Dedifferentiated amniotic fluid mesenchymal stem cell (primary cell): ENCODE data around the gene RELN.
"Not testable (repeated sequence)": the region's sequence is repeated elsewhere in the genome, so short reads cannot be mapped to it uniquely, and the experiment has no call there.

Experiments used
- DNase-seq: peaks from one replicate; pipeline ENCODE4 v3.0.0-alpha.2; 2016; ENCODE audit errors: extremely low spot score

The RELN gene

DNA sequence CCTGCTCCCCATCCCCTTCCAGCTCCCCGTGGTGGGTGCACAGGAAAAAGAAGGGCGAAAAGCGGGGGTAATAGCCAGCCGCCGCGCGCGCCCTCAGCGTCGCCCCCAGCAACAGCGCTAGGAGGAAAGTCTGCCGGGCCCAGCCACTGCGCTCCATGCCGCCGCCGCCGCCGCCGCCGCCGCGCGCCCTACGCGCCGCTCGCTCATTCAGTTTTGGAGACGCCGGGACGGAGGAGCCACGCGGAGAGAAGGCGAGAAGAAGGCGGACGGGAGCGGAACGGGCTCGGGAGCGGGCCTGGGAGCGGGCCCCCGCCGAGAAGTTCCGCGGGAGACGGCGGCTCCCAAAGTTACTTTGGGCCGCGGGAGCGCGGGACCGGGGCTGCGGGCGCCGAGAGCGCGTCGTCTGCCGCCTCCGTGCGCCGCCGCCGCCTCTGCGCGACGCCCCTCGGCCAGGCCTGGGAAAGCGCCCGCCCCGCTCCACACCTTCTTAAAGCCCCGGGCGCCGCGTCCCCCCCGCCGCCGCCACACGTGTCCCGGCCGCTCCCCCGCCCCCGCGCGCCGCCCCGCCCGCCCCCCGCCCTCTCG lies at the start of gene RELN:
Gene RELN, minus strand, starts transcription at position 459 of the 585 bp plus-strand sequence. Its CDS starts 302 bp downstream, at position 157.
- no peak for DNase-seq

DNA sequence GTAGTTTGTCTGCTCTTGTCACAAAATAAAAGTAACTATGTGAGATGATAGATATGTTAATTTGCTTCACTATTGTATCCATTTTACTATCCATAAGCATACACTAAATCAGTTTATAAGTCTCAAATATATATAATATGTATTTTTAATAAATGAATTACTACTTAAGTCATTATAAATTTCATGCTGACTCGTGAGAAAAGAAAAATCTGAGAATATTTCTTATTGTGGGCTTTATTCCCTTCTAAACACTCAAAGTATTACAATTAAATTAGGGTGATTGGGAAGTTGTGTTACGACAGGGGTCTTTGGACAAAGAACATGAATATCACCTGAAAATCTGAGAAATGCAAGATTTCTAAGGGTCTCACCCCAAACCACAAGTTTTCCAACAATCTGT lies 48.7 kb upstream of the RELN start:
- no peak for DNase-seq

DNA sequence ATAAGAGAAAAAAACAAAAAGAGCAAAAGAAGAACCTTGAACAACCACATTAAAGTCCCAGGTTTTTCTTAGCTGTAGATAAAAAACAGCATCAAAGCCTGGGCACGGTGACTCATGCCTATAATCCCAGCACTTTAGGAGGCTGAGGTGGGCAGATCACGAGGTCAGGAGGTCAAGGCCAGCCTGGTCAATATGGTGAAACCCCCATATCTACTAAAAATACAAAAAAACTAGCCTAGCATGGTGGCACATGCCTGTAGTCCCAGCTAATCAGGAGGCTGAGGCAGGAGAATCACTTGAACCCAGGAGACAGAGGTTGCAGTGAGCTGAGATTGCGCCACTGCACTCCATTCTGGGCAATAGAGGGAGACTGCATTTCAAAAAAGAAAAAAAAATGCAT lies 47.4 kb upstream of the RELN start:
- DNase-seq = not testable (repeated sequence)

DNA sequence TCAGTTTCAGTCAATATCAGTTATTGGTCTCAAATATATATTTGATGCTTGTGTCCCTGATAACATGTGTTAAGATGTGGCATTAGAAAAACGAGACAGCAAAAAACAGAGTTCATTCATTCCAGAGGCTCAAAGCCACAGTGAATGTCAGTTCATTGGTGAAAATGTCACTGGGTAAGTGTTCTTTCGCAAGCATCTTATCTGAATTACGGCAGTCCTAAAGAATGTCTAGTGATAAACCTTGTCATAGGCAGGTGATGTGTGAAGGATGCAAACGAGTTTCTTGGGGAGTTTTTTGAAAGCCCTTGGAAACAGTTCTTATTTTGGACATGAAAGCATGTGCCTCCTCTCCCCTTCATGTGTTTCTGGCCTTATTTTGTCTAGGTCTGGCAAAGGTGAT lies 45.9 kb upstream of the RELN start:
- no peak for DNase-seq

DNA sequence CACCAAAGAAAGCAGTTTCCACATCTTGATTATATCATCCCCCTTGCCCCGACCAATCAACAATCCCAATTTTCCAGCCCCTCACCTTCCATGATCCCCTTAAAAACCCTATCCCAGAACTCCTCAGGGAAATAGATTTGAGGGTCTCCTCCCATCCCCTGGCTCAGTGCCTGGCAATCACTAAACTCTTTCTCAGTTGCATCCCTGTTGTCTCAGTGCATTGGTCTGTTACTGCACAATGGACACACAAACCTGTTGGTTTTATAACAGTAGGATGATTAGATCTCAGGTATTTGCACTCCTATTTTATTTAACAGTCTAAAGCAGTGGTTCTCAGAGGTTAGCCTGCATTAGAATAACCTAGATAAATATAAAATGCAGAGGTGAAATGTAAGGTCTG lies 45.2 kb upstream of the RELN start:
- DNase-seq = no peak

- no peak for DNase-seq
Observed at GRCh38 chr7:104033837-104034236, 44.4 kb upstream of the RELN start.

GRCh38 chr7:104032486-104032885 lies 43.0 kb upstream of the RELN start:
- no peak for DNase-seq

GRCh38 chr7:104029765-104030164 lies 40.3 kb upstream of the RELN start:
- no peak for DNase-seq

- no peak for DNase-seq
Observed at GRCh38 chr7:104024632-104025031, 35.2 kb upstream of the RELN start.

DNA sequence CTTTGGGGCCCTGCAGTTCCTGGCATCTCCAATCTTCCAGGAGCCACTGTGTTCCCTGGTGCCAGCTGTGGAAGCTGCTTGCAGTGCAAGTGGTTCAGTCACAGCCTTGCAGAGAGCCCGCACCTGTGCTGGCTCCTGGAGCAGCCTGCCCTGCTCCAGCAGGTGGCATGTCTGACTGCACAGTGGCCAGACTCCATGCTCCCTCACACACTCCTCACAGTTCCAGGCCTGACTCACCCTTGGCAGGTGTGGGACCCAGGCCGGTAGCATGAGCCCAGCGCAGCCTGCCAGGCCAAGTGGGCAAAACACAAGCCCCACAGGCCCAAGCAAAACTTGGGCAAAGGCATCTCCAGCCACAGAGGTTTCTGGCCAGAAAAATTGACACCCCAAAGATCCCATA lies 33.6 kb upstream of the RELN start:
- no peak for DNase-seq

DNA sequence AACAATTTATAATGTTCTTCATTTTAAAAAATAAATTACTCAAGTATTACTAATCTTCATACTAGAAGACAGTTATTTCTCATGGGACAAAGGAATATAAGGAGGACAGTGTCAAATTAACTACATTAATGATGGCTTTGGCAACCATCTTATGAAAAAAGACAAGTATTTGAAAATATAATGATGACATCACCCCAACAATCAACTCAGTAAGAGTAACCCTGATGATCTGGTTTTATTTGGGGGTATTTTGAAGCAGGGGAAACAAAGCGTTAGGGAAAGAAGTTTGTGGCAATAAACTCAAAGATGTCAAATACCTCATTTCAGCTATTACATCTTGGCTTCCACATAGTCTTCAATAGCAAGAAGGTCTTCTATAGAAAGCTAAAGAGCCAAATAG lies 29.0 kb upstream of the RELN start:
- no peak for DNase-seq

DNA sequence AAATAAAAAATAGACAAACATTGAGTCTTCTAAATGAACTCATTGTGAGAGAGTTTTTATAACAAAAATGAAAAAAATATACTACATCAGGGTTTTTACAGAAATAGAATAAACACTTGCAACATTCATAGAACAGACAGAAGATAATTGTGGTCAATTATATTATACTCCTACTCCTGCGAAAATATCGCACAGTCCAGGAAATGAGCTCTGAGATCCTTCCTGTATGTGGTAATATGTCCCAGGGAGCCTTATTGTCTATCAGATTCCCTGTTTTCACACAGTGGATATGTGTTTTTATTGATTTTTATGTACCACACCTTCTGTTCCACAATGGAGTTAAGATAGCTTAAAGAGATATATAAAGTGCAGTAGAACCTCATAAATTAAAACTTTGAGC lies 27.5 kb upstream of the RELN start:
- DNase-seq = no peak

DNA sequence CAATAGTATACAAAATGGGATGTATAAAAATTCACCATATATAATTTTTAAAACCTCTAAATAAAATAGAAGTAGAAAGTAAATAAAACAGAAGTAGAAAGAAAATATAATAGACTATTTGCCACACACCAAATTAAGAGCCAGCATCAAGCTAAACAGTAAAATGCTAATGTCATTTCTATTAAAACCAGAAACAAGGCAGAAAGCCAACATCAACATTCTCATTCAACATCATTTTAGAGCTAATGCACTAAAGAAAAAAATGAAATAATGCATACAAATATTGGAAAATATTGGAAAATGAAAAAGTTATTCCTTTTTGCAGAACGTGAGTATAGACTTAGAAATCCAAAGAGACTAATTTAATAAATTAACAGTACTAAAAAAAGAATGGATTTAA lies 23.4 kb upstream of the RELN start:
- no peak for DNase-seq

- no peak for DNase-seq
Observed at GRCh38 chr7:104011829-104012228, 22.4 kb upstream of the RELN start.

GRCh38 chr7:104010052-104010909 lies 20.8 kb upstream of the RELN start:
- no peak for DNase-seq

DNA sequence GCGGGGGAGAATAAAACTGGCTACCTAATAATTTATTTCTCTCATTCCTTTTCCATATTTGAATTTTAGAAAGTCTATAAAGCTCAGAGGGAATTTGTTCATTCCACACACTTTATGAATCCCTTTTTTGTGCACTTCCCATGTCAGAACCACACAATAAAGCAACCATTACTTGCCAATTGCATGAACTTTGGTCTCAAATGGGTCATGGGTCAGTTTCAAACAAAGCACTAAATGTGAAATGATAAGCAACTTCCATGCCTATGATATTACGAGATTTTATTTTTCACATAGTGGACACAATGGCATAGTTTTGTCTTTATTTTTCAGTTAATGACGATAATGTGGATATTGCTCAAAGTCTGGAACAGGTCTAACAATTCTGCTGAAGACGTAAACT lies 18.6 kb upstream of the RELN start:
- DNase-seq = no peak

DNA sequence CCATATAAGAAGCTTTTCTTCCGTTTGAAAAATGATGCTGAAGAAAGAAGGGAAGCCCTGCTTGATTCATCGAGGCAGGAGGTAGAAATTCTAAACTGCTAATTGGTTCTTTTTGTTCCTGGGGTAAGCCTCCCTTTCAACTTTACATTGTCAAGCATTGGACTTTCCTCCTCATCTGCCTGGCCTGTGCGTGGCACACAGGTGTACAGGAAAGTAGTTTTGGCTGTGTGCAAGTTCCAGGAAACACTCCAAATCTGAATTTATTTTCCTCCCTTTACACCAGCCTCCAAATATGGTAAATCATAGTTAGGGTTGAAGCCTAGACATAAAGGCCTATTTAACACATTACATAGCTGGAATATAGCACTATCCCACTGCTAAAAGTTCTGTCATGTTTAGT lies 18.2 kb upstream of the RELN start:
- DNase-seq = no peak

- no peak for DNase-seq
Observed at GRCh38 chr7:104005197-104005596, 15.7 kb upstream of the RELN start.

DNA sequence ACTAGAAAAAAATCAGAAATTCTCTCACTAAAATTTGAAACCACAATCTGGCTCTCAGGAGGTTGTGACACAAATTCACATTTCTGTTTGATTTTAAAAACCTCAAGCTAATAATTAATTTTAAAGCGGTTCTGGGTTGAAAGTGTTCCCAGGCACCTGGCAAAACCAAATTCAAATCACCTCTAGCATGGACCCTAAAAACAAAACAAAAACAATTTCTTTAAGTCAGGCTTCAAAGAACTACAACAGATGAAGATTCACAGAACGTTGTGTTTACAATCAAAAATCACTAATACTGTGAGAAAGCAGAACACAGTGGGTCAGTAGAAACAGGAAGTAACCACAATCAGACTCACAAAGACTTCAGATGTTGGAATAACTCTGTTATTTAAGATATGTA lies 7.2 kb upstream of the RELN start:
- DNase-seq = no peak

DNA sequence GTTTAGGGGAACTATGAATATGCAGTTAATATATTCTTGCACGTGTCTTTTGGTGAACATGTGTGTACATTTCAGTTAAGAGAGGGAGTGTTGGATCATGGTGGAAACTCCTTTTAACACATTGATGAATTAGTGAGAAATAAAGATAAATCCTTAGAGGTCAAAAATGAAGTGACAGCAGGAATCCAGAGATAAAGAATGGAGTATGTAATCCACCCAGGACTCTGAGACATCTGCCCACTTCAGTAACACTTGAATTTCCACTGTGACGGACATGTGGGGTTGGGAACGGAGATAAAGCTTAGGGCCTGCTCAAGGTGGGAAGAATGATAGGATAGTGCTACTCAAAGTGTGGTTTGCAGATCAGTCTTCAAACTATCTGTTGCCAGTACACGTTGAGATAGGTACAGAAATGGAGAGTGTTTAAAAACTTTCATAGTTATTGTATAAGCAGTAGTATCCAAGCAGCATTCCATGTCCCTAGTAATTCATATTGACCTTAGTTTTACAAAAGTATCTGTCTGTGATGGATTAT lies 6.6 kb upstream of the RELN start:
- DNase-seq = no peak

DNA sequence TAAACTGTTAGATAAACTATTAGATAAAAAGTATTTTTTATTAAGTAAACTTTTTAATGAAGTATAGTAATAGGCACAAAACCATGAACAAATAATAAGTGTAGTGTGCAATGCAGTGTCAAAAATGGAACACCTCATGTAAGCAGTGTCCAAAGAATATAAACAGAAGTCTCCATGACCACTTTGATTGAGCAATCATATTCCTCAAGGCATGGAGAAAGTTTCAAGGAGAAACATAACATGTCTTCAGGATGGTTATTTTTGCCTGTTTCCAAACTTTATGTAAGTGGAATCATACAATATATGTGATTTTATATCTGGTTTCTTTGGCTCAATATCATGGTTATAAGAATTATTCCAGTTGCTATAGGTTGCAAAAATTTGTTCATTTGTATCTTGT lies 6.1 kb upstream of the RELN start:
- DNase-seq = no peak

GRCh38 chr7:103993551-103993950 lies 4.1 kb upstream of the RELN start:
- no peak for DNase-seq

- no peak for DNase-seq
Observed at GRCh38 chr7:103991406-103991805, 1.9 kb upstream of the RELN start.
